ENCODE data around the gene C1QTNF5.

GRCh38 chr11:119335091-119335654 is 5.5 kb downstream of the C1QTNF5 start:
- TF ChIP-seq CTCF (conservative IDR thresholded peaks at IDR 0.05; ENCODE audit: low read length) = no peak
- TF ChIP-seq EZH2phosphoT487 (IDR thresholded peaks at IDR 0.05; ENCODE audit: borderline replicate concordance, low read depth, low read length) = no peak
